Type B pancreatic cell (in vitro differentiated cells): ENCODE measurements around the gene RACGAP1. TPM values are rescaled to one million over a fixed set of nuclear protein-coding genes. Genes with fewer than 3 reads are reported as not detected.
A peak's percentile ranks its signal among the peaks of the same experiment; 100 is the strongest.

ENCODE experiments used
- DNase-seq: peaks from one replicate; pipeline ENCODE4 v3.0.0; 2021; ENCODE audit warnings: mixed read lengths; ENCODE audit not compliant: unreplicated experiment; ENCODE audit errors: extremely low spot score
- H3K27ac Mint-ChIP-seq: 2 replicates; pipeline ENCODE4 v1.8.0; 2021; ENCODE audit warnings: mild to moderate bottlenecking, mixed read lengths
- H3K27me3 Mint-ChIP-seq: 2 replicates; pipeline ENCODE4 v1.8.0; 2021; ENCODE audit warnings: mixed read lengths
- H3K36me3 Mint-ChIP-seq: 2 replicates; pipeline ENCODE4 v1.8.0; 2021; ENCODE audit warnings: mixed read lengths
- H3K4me1 Mint-ChIP-seq: one replicate; pipeline ENCODE4 v1.8.0; 2021; ENCODE audit warnings: mixed read lengths; ENCODE audit not compliant: unreplicated experiment
- H3K4me3 Mint-ChIP-seq: 2 replicates; pipeline ENCODE4 v1.8.0; 2021; ENCODE audit warnings: mild to moderate bottlenecking, mixed read lengths
- H3K9me3 Mint-ChIP-seq: 2 replicates; pipeline ENCODE4 v1.8.0; 2021; ENCODE audit warnings: mixed read lengths
- CTCF ChIP-seq: fragments of 200-600 bp; sonication (generic); conservative IDR thresholded peaks from 2 replicates; pipeline ENCODE4 v1.5.0; 2021; ENCODE audit warnings: antibody characterized with exemption, mild to moderate bottlenecking
- total RNA-seq: library from RNA; stranded (reverse); gene quantifications from 2 replicates; pipeline ENCODE4 v1.2.1, GENCODE V29; 2021; ENCODE audit warnings: low replicate concordance

Gene RACGAP1
- total RNA-seq, 1 donor from 2014 or later: 70.6 TPM

GRCh38 chr12:50070314-50071060 lies 45.2 kb upstream of the RACGAP1 start:
- Mint-ChIP-seq H3K27ac (peak overlapping the region; percentile 42), H3K27me3 (peaks cover 5% of the 10 kb centered on the region), H3K4me3 (peak overlapping the region; percentile 60), H3K36me3 (no peaks in the 10 kb centered on the region), H3K4me1 (peaks cover 29% of the 10 kb centered on the region), H3K9me3 (no peaks in the 10 kb centered on the region)
- peak; percentile 95 for TF ChIP-seq CTCF
- peak; percentile 86 for DNase-seq

- DNase-seq: no peak
- Mint-ChIP-seq H3K27ac (no peak overlapping the region), H3K4me3 (no peak overlapping the region), H3K4me1 (peaks cover 23% of the 10 kb centered on the region), H3K27me3 (peaks cover 5% of the 10 kb centered on the region), H3K9me3 (no peaks in the 10 kb centered on the region), H3K36me3 (no peaks in the 10 kb centered on the region)
- no peak for TF ChIP-seq CTCF
Measured at GRCh38 chr12:50069539-50069938, 44.2 kb upstream of the RACGAP1 start.

- H3K36me3 Mint-ChIP-seq: no peaks in the 10 kb centered on the region
- no peaks in the 10 kb centered on the region for H3K9me3 Mint-ChIP-seq
- no peak for TF ChIP-seq CTCF
- no peak overlapping the region for H3K4me3 Mint-ChIP-seq
- H3K4me1 Mint-ChIP-seq: peaks cover 21% of the 10 kb centered on the region
- no peak for DNase-seq
- H3K27me3 Mint-ChIP-seq: peaks cover 7% of the 10 kb centered on the region
- H3K27ac Mint-ChIP-seq: no peak overlapping the region
Measured at GRCh38 chr12:50069069-50069468, 43.8 kb upstream of the RACGAP1 start.

GRCh38 chr12:50066402-50066801 lies 41.1 kb upstream of the RACGAP1 start:
- no peak for TF ChIP-seq CTCF
- no peak overlapping the region for H3K4me3 Mint-ChIP-seq
- peaks cover under 1% of the 10 kb centered on the region for H3K36me3 Mint-ChIP-seq
- H3K9me3 Mint-ChIP-seq: no peaks in the 10 kb centered on the region
- no peak for DNase-seq
- peaks cover 13% of the 10 kb centered on the region for H3K27me3 Mint-ChIP-seq
- H3K4me1 Mint-ChIP-seq: peaks cover 14% of the 10 kb centered on the region
- H3K27ac Mint-ChIP-seq: no peak overlapping the region

- no peak for TF ChIP-seq CTCF
- Mint-ChIP-seq H3K4me1 (peaks cover 12% of the 10 kb centered on the region), H3K27me3 (peaks cover 19% of the 10 kb centered on the region), H3K4me3 (no peak overlapping the region), H3K36me3 (peaks cover 6% of the 10 kb centered on the region), H3K9me3 (no peaks in the 10 kb centered on the region), H3K27ac (no peak overlapping the region)
- no peak for DNase-seq
Measured at GRCh38 chr12:50065726-50066310, 40.5 kb upstream of the RACGAP1 start.
